ENCODE data around the gene INAVA.
"Not testable (repeated sequence)": the region's sequence is repeated elsewhere in the genome, so short reads cannot be mapped to it uniquely, and the experiment has no call there.

The INAVA gene

GRCh38 chr1:200899451-200899915, 4.8 kb downstream of the INAVA start:
- no peak for DNase-seq (ENCODE audit: low spot score)

DNA sequence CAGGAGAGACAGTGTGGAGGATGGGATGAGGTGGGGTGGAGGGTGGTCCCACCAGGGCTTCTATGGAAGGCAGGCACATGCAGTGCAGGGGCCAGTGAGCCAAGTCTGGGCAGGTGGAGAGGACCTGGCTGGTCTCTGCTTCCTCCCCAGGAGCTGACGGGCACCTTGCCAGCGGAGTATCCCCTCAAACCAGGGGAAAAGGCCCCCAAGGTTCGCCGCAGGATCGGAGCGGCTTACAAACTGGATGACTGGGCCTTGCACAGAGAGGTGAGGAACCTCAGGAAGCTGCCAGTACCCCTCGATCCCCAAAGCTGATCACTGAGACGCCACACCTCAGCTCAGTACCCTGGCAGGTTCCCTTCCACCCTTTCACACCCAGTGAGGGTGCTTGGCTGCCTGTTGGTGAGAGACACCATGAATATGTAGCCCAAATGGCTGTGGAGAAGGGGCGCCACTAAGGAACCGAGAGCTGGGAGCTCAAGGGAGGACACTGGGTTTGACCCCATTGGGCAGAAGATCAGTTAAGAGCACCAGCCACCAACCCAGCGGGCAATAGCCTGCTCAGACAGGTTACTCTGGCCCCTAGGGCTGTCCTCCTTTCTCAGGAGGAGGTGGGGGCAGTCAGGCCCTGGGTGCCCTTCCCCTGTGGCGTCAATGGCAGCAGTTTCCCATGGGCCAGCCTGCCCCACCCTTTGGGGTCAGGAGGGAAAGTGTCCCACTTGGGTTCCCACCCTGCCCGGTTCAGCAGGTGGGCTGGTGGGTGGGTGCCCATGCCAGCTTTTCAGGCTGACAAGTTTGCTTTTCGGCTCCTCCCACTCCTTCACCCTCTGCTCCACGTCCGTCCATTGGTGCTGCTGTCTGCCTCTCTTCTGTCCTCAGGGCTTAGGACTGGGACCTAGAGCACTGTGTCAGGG, 5.5 kb downstream of the INAVA start:
- DNase-seq (ENCODE audit: low spot score): no peak

- no peak for DNase-seq (ENCODE audit: low spot score)
These were observed 6.2 kb downstream of the INAVA start for GRCh38 chr1:200900877-200901276.

- no peak for DNase-seq (ENCODE audit: low spot score)
These were observed 6.7 kb downstream of the INAVA start for GRCh38 chr1:200901350-200901749.

- DNase-seq (ENCODE audit: low spot score): no peak
These were observed 7.2 kb downstream of the INAVA start for GRCh38 chr1:200901796-200902444.

GRCh38 chr1:200903793-200904192, 9.1 kb downstream of the INAVA start:
- no peak for DNase-seq (ENCODE audit: low spot score)

DNA sequence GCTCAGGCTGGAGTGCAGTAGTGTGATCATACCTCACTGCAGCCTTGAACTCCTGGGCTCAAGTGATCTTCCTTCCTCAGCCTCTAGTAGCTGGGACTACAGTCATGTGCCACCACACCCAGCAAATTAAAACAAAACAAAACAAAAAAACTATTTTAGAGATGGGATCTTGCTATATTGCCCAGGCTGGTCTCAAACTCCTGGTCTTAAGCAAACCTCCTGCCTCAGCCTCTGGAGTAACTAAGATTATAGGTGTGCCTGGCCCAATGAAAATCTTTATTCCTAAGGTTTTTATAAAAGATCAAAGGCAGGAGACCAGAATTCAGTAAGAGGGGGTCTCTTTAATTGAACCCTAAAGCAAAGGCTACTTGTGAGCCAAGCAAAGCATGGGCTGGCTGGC, 10.1 kb downstream of the INAVA start:
- DNase-seq (ENCODE audit: low spot score): no peak

DNA sequence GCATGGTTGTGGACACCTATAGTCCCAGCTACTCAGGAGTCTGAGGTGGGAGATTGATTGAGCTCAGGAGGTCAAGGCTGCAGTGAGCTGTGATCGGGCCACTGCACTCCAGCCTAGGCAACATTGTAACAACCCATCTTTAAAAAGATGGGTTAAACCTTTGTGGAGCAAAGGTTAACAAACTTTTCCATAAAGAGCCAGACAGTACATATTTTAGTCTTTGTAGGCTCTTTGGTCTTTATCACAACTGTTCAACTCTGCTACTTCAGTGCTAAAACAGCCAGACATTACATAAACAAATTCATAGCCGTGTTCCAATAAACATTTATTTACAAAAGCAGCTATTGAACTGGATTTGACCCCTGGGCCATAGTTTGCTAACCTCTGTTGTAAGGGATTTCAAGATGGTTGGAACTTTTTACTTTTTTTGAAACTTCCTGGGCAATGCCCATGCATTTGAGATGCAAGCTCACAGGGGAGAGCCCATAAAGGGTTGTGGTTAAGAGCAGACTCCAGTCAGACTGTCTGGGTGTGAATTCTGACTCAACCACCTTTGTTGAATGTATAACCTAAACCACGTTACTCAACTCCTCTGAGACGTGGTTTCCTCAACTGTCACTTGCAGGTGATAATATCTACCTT, 10.8 kb downstream of the INAVA start:
- no peak for DNase-seq (ENCODE audit: low spot score)

- DNase-seq (ENCODE audit: low spot score): no peak
These were observed 11.8 kb downstream of the INAVA start for GRCh38 chr1:200906491-200906890.

DNA sequence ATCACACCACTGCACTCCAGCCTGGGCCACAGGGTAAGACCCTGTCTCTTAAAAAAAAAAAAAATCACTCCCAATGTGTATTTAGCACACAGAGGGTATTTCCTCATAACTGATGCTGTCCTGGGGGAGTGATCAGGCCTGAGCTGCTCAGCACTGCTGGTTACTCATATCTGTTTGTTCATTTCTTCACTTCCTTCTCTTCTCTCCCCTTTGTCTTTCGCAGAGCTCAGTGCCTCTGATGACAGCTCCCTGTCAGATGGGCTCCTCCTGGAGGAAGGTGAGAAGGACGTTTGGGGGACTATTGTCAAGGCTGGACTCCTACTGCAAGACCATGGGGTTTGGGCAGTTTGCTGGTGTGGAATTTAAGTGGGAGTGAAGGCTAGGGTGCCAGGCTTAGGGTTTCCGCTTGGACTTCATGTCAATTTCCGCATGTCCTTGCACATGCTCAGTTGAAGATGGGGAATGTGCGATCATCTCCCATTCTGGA, 13.0 kb downstream of the INAVA start:
- no peak for DNase-seq (ENCODE audit: low spot score)

GRCh38 chr1:200908191-200908868, 13.6 kb downstream of the INAVA start:
- no peak for DNase-seq (ENCODE audit: low spot score)

- DNase-seq (ENCODE audit: low spot score): no peak
These were observed 14.4 kb downstream of the INAVA start for GRCh38 chr1:200909071-200909470.

GRCh38 chr1:200909757-200910239, 15.1 kb downstream of the INAVA start:
- DNase-seq (ENCODE audit: low spot score): no peak

DNA sequence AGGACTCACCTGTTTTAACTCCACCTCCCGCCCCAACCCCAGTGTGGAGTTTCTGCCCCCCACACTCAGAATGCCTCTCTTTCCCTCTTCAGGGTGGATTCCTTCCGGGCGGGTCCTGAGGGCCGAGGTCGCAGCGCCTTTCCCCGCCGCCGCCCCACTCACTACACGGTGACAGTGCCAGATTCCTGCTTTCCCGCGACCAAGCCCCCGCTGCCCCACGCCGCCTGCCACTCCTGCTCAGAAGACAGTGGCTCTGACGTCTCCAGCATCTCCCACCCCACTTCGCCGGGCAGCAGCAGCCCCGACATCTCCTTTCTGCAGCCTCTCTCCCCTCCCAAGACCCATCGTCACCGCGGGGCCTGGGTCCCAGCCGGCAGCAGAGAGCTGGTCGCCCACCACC, 16.7 kb downstream of the INAVA start:
- no peak for DNase-seq (ENCODE audit: low spot score)

DNA sequence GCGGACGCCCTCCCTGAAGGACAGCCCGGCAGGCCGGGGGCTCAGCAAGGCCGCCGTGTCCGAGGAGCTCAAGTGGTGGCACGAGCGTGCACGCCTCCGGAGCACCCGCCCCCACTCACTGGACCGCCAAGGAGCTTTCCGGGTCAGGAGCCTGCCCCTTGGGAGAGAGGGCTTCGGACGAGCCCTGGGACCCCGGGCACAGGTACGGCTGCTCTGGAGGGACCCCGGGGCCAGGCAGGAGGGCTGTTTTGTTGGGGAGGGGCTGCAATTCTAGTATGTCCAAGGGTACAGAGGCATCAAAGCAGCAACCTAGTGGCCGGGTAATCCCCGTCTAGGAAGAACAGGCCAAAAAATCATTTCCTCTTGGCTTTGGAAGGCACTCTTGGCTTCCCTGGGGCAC, 17.2 kb downstream of the INAVA start:
- not testable (repeated sequence) for DNase-seq (ENCODE audit: low spot score)

- DNase-seq (ENCODE audit: low spot score): no peak
These were observed 18.2 kb downstream of the INAVA start for GRCh38 chr1:200912737-200913407.

- DNase-seq (ENCODE audit: low spot score): no peak
These were observed 21.5 kb downstream of the INAVA start for GRCh38 chr1:200916152-200916551.

GRCh38 chr1:200916681-200917080, 22.0 kb downstream of the INAVA start:
- DNase-seq (ENCODE audit: low spot score): no peak

DNA sequence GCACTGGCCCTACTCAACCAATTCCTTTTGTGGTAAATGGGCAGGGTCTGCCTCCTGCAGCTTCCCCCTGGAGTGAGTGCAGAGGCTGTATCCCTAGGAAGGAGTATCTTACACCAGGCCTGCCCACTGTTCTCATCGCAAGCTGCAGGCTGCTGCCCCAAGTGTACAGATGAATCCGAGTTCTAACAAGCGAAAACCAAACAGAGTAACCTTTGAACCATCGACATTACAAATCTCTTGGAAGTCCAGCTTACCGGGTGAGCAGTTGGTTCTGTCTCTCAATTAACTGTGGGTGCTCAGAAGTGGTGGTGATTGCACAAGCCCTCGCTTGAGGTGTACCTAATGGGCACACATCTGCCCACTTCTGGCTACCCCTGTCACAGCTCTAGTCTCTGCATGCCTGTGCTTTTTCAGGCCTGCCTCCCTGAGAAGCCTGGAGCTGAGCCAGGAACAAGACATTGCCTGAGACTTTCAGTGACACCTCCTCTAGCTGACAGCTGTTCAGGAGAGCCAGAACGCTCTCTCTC, 22.7 kb downstream of the INAVA start:
- DNase-seq (ENCODE audit: low spot score): no peak

DNA sequence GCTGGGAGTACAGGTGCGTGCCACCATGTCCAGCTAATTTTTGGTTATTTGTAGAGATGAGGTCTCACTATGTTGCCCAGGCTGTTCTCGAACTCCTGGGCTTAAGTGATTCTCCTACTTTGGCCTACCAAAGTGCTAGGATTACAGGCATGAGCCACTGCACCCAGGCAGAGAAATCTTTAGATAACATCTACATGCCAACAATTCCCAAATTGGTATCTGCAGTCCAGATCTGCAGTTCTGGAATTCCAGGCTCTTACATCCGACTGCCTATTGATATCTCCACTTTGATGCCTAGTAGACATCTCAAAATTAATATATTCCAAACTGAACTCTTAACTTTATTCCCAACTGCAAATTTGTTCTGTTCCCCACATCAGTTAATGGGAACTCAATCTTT, 23.3 kb downstream of the INAVA start:
- no peak for DNase-seq (ENCODE audit: low spot score)

DNA sequence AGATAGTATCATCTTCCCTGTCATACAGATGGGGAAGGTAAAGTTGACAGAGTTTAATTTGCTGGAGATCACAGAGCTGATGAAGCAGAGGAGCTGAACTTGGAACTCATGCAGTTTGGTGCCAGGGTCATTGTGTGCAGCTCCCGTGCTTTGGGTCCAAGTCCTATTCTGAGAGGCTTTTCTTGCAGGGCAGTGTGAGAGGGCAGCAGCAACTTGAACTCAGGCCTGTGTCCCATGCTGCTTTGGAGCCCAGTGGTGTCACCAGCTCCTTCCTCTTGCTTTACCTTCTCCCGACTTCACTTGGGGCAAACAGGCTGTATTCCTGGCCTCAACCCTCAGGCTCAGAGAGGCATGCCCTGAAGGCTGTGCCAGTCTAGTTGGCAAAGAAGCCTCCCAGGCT, 24.7 kb downstream of the INAVA start:
- no peak for DNase-seq (ENCODE audit: low spot score)

Data from GM03348 (cell line).